Activated CD4-positive, alpha-beta memory T cell treated with anti-CD3 and anti-CD28 coated beads, Interleukin-2, amount 10 ng/mL, durations not matched to agents 7 days and 5 days (primary cell): ENCODE results near the gene C1QTNF6. TPM values are rescaled to one million over a fixed set of nuclear protein-coding genes. Genes with fewer than 3 reads are reported as not detected.
"Not testable (repeated sequence)": the region's sequence is repeated elsewhere in the genome, so short reads cannot be mapped to it uniquely, and the experiment has no call there.

ENCODE experiments used
- CTCF ChIA-PET: fragments of 350-600 bp; sonication (Branson Sonifier 250); formaldehyde crosslinking; loops from one replicate; lab custom pipeline; 2021; ENCODE audit warnings: antibody characterized with exemption, inconsistent platforms; lab: Charles Lee
- POLR2A ChIA-PET: fragments of 350-600 bp; sonication (Branson Sonifier 250); formaldehyde crosslinking; loops from one replicate; lab custom pipeline; 2021; ENCODE audit warnings: antibody characterized with exemption; lab: Charles Lee
- DNase-seq: peaks from one replicate; pipeline ENCODE4 v3.0.0-alpha.2; 2020
- H3K27ac Mint-ChIP-seq: one replicate; pipeline ENCODE4 v1.8.0; 2021; ENCODE audit warnings: mild to moderate bottlenecking, mixed read lengths
- H3K27me3 Mint-ChIP-seq: one replicate; pipeline ENCODE4 v1.8.0; 2021; ENCODE audit warnings: mixed read lengths
- H3K36me3 Mint-ChIP-seq: one replicate; pipeline ENCODE4 v1.8.0; 2021; ENCODE audit warnings: low read depth, mixed read lengths
- H3K4me1 Mint-ChIP-seq: one replicate; pipeline ENCODE4 v1.8.0; 2021; ENCODE audit warnings: mixed read lengths
- H3K4me3 Mint-ChIP-seq: one replicate; pipeline ENCODE4 v1.8.0; 2021; ENCODE audit warnings: mild to moderate bottlenecking, mixed read lengths
- H3K9me3 Mint-ChIP-seq: one replicate; pipeline ENCODE4 v1.8.0; 2021; ENCODE audit warnings: mixed read lengths
- total RNA-seq, 2 experiments: library from RNA; stranded (reverse); gene quantifications; one replicate each; pipeline ENCODE4 v1.2.3, GENCODE V29; 2021

The C1QTNF6 gene
- 10 to 100 TPM; 10.2 to 10.3 TPM for total RNA-seq

GRCh38 chr22:37187891-37188761 is at the start of gene C1QTNF6:
TSS of gene C1QTNF6 (minus strand) at chr22:37188247. CDS start at chr22:37188213, 34 bp downstream.
- ChIA-PET CTCF (interaction anchor here (1.5 to 1.9 kb wide), 2 partner anchors 10 to 21 kb away, joined by 3 to 4 read pairs; no protein-coding TSS in a partner anchor), POLR2A (interaction anchor here (0.7 to 2.6 kb wide), 5 partner anchors 10 to 66 kb away, joined by 3 to 9 read pairs (median 3); no protein-coding TSS in a partner anchor)
- peaks cover 15% of the 10 kb centered on the region for H3K36me3 Mint-ChIP-seq
- DNase-seq = no peak
- no peaks in the 10 kb centered on the region for H3K27me3 Mint-ChIP-seq
- H3K27ac Mint-ChIP-seq = no peak within 1 kb of the TSS
- H3K4me3 Mint-ChIP-seq = no peak within 1 kb of the TSS
- H3K4me1 Mint-ChIP-seq = peaks cover 52% of the 10 kb centered on the region
- no peaks in the 10 kb centered on the region for H3K9me3 Mint-ChIP-seq

- ChIA-PET CTCF (no interaction called here), POLR2A (interaction anchor here (0.7 to 9.0 kb wide), 2 partner anchors 7 to 49 kb away, joined by 3 to 457 read pairs; partner anchors contain the start of gene RAC2)
- DNase-seq = no peak
- no peaks in the 10 kb centered on the region for H3K9me3 Mint-ChIP-seq
- H3K4me3 Mint-ChIP-seq = peak overlapping the region; percentile 100
- peaks cover 98% of the 10 kb centered on the region for H3K36me3 Mint-ChIP-seq
- peaks cover 99% of the 10 kb centered on the region for H3K4me1 Mint-ChIP-seq
- H3K27me3 Mint-ChIP-seq = no peaks in the 10 kb centered on the region
- H3K27ac Mint-ChIP-seq = peak overlapping the region; percentile 97
These were observed 48.0 kb upstream of the C1QTNF6 start for GRCh38 chr22:37235897-37236607.

- Mint-ChIP-seq H3K27me3 (no peaks in the 10 kb centered on the region), H3K36me3 (peaks cover 94% of the 10 kb centered on the region), H3K9me3 (no peaks in the 10 kb centered on the region), H3K4me1 (peaks cover 98% of the 10 kb centered on the region), H3K4me3 (peak overlapping the region; percentile 46), H3K27ac (peak overlapping the region; percentile 97)
- POLR2A ChIA-PET = interaction anchor here (7.5 to 9.0 kb wide), 2 partner anchors 8 to 15 kb away, joined by 113 to 457 read pairs; partner anchors contain the start of gene RAC2
- no peak for DNase-seq
- CTCF ChIA-PET = no interaction called here
These were observed 47.0 kb upstream of the C1QTNF6 start for GRCh38 chr22:37234736-37235711.

- Mint-ChIP-seq H3K9me3 (no peaks in the 10 kb centered on the region), H3K36me3 (peaks cover 94% of the 10 kb centered on the region), H3K27me3 (no peaks in the 10 kb centered on the region), H3K4me1 (peaks cover 98% of the 10 kb centered on the region), H3K27ac (peak overlapping the region; percentile 97), H3K4me3 (peak overlapping the region; percentile 46)
- POLR2A ChIA-PET = interaction anchor here (7.5 to 9.0 kb wide), 2 partner anchors 9 to 14 kb away, joined by 113 to 457 read pairs; partner anchors contain the start of gene RAC2
- CTCF ChIA-PET = no interaction called here
- DNase-seq = no peak
These were observed 45.9 kb upstream of the C1QTNF6 start for GRCh38 chr22:37233751-37234631.

GRCh38 chr22:37233371-37233750 is 45.3 kb upstream of the C1QTNF6 start:
- Mint-ChIP-seq H3K36me3 (peaks cover 94% of the 10 kb centered on the region), H3K27ac (peak overlapping the region; percentile 97), H3K4me1 (peaks cover 98% of the 10 kb centered on the region), H3K4me3 (peak overlapping the region; percentile 46)
- POLR2A ChIA-PET = interaction anchor here (7.5 to 9.0 kb wide), 2 partner anchors 10 to 13 kb away, joined by 113 to 457 read pairs; partner anchors contain the start of gene RAC2
- H3K27me3 Mint-ChIP-seq, DNase-seq, CTCF ChIA-PET, H3K9me3 Mint-ChIP-seq: not testable (repeated sequence)

- Mint-ChIP-seq H3K9me3 (no peaks in the 10 kb centered on the region), H3K27me3 (no peaks in the 10 kb centered on the region), H3K27ac (peak overlapping the region; percentile 97), H3K4me1 (peaks cover 97% of the 10 kb centered on the region), H3K36me3 (peaks cover 92% of the 10 kb centered on the region), H3K4me3 (peak overlapping the region; percentile 68)
- DNase-seq = no peak
- ChIA-PET POLR2A (interaction anchor here (1.0 to 9.0 kb wide), 5 partner anchors 11 to 69 kb away, joined by 3 to 457 read pairs (median 10); partner anchors contain the start of genes CYTH4 and RAC2), CTCF (interaction anchor here (0.7 to 4.7 kb wide), 2 partner anchors 9 to 64 kb away, joined by 3 to 71 read pairs; partner anchors contain the start of gene RAC2)
These were observed 44.3 kb upstream of the C1QTNF6 start for GRCh38 chr22:37232140-37232998.

GRCh38 chr22:37231406-37232139 is 43.5 kb upstream of the C1QTNF6 start:
- Mint-ChIP-seq H3K27me3 (no peaks in the 10 kb centered on the region), H3K4me3 (peak overlapping the region; percentile 68), H3K36me3 (peaks cover 86% of the 10 kb centered on the region), H3K9me3 (no peaks in the 10 kb centered on the region), H3K27ac (peak overlapping the region; percentile 97), H3K4me1 (peaks cover 90% of the 10 kb centered on the region)
- ChIA-PET CTCF (interaction anchor here (4.7 kb wide), 1 partner anchor 10 kb away, joined by 71 read pairs; the partner anchor contains the start of gene RAC2), POLR2A (interaction anchor here (0.9 to 9.0 kb wide), 15 partner anchors 12 to 371 kb away, joined by 3 to 457 read pairs (median 4); partner anchors contain the start of genes CYTH4, IL2RB, NCF4 and RAC2)
- no peak for DNase-seq

GRCh38 chr22:37230673-37231405 is 42.8 kb upstream of the C1QTNF6 start:
- peak overlapping the region; percentile 97 for H3K27ac Mint-ChIP-seq
- ChIA-PET CTCF (interaction anchor here (2.1 to 4.7 kb wide), 4 partner anchors 10 to 31 kb away, joined by 11 to 71 read pairs (median 17); partner anchors contain the start of gene RAC2), POLR2A (interaction anchor here (0.9 to 9.0 kb wide), 22 partner anchors 11 to 370 kb away, joined by 3 to 457 read pairs (median 4); partner anchors contain the start of genes CYTH4, IL2RB, NCF4 and RAC2)
- no peaks in the 10 kb centered on the region for H3K27me3 Mint-ChIP-seq
- DNase-seq = peak; percentile 87
- H3K9me3 Mint-ChIP-seq = no peaks in the 10 kb centered on the region
- H3K4me3 Mint-ChIP-seq = peak overlapping the region; percentile 68
- H3K4me1 Mint-ChIP-seq = peaks cover 90% of the 10 kb centered on the region
- H3K36me3 Mint-ChIP-seq = peaks cover 86% of the 10 kb centered on the region
